ENCODE results near the gene TCF7L2. TPM values are rescaled to one million over a fixed set of nuclear protein-coding genes. Genes with fewer than 3 reads are reported as not detected.
A peak's percentile ranks its signal among the peaks of the same experiment; 100 is the strongest.

Gene TCF7L2
- polyA plus RNA-seq, 3 donors: 2.1 to 23.5 (median 6.1) TPM

DNA sequence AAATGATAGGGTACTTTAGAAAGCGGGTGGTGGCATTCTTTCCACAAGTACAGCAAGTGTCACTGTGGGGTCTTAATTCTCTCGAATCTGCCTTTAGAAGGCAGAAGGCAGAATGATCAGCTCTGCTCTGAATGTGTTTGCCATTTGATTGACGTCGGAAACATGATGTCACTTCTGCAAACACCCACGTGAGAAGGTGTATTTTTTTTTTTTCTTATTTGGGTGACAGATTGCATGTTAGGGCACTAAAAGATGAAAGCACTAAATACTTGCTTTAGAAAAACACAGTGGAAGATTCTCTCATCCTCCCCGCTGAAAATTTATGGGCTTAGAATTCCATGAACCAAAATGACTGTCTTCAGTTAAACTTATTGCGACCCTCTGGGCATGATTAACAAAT is 150.2 kb downstream of the TCF7L2 start:
- DNase-seq: no peak
- 100% methylated on average over 4 of the region's 7 CpGs for WGBS (ENCODE audit: insufficient coverage)
- H3K4me2 ChIP-seq (replicated peaks; ENCODE audit: extremely low read depth, low read length, poor library complexity, severe bottlenecking): no peak overlapping the region
- H4K20me1 ChIP-seq (ENCODE audit: insufficient read depth, low read length): peaks cover 97% of the 10 kb centered on the region
- intact Hi-C loops (cut with micrococcal nuclease): no loop called here
- H3K27me3 ChIP-seq (ENCODE audit: control insufficient read depth in 2 of 2, insufficient read depth in 2 of 2, low read length in 2 of 2): peaks cover 6 to 27% of the 10 kb centered on the region in 2 donors
- no peak for TF ChIP-seq CTCF (IDR thresholded peaks at IDR 0.05)
- peaks cover 3 to 9% of the 10 kb centered on the region in 2 donors for H3K36me3 ChIP-seq (replicated peaks in 1 of 2; ENCODE audit: control insufficient read depth in 1 of 2, insufficient read depth in 2 of 2, low read length in 2 of 2)
- H3K27ac ChIP-seq (ENCODE audit: low read depth in 1 of 2, low read length in 2 of 2): no peak overlapping the region
- H3K4me3 ChIP-seq (replicated peaks in 1 of 3; ENCODE audit: low read depth in 2 of 3, low read length in 3 of 3): no peak overlapping the region
- H3K9ac ChIP-seq (ENCODE audit: insufficient read depth, low read length, poor library complexity, severe bottlenecking): no peak overlapping the region
- H3K27ac Mint-ChIP-seq: peak overlapping the region in 2 of 7 donors; percentile 54 to 83
- H3K4me1 ChIP-seq (ENCODE audit: control insufficient read depth in 1 of 2, insufficient read depth in 2 of 2, low read length in 2 of 2): peaks cover 27 to 47% of the 10 kb centered on the region in 2 donors
- H3K79me2 ChIP-seq (ENCODE audit: insufficient read depth, low read length): no peaks in the 10 kb centered on the region
- H3K9me3 Mint-ChIP-seq: peaks cover 0 to 7% (median 0%) of the 10 kb centered on the region in 7 donors
- peaks cover 49 to 65% of the 10 kb centered on the region in 2 donors for H3K36me3 Mint-ChIP-seq
- H3K9me3 ChIP-seq (replicated peaks in 1 of 2; ENCODE audit: control insufficient read depth in 1 of 2, insufficient read depth in 1 of 2, low read length in 2 of 2): no peaks in the 10 kb centered on the region
- no peak overlapping the region for H2AFZ ChIP-seq (ENCODE audit: insufficient read depth, low read depth, low read length, poor library complexity, severe bottlenecking)
- H3K4me1 Mint-ChIP-seq: peaks cover 52% of the 10 kb centered on the region
- H3K27me3 Mint-ChIP-seq (ENCODE audit: low read depth in 3 of 3): peaks cover 34 to 52% (median 47%) of the 10 kb centered on the region in 3 donors
- peak overlapping the region in 1 of 2 donors; percentile 79 for H3K4me3 Mint-ChIP-seq

DNA sequence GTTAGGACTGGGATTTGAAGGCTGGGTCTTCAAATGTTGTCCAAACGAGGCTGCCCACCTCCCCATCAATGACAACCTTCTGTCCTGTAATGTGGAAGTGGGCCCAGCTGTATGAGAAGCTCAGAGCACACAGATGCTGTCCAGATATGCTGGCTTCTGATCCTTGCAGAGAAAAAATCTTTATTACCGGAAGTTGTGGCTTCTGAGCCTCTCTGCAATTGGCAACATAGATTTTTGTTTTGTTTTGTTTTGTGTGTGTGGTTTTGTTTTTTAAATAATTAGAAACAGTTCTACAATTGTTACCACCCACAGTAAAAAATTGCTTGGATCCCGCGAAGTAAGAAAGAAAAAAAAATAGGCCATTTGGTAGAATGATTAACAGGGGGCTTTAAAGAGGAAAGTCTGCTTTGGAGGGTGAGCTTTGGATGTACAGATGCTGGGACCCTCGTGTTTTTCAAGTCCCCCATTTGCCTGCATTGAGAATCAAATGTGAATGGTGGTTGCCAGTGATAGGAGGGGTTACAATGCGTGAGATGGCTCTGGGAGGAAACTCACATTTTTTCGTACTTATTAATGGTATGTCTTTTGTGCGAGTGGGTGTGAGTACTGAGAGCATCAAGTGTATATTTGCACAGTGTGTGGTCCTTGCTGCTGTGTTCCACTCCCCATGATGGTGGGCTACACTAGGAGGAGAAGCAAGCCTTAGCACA is 153.2 kb downstream of the TCF7L2 start:
- 95% methylated on average over 4 of the region's 8 CpGs for WGBS (ENCODE audit: insufficient coverage)
- Histone ChIP-seq H3K36me3 (replicated peaks in 1 of 2; ENCODE audit: control insufficient read depth in 1 of 2, insufficient read depth in 2 of 2, low read length in 2 of 2) (peaks cover 3 to 9% of the 10 kb centered on the region in 2 donors), H3K4me3 (replicated peaks in 1 of 3; ENCODE audit: low read depth in 2 of 3, low read length in 3 of 3) (no peak overlapping the region), H3K4me1 (ENCODE audit: control insufficient read depth in 1 of 2, insufficient read depth in 2 of 2, low read length in 2 of 2) (peaks cover 17 to 23% of the 10 kb centered on the region in 2 donors), H2AFZ (ENCODE audit: insufficient read depth, low read depth, low read length, poor library complexity, severe bottlenecking) (no peak overlapping the region), H3K27me3 (ENCODE audit: control insufficient read depth in 2 of 2, insufficient read depth in 2 of 2, low read length in 2 of 2) (peaks cover 6% of the 10 kb centered on the region in 2 donors), H3K4me2 (replicated peaks; ENCODE audit: extremely low read depth, low read length, poor library complexity, severe bottlenecking) (no peak overlapping the region), H3K9me3 (replicated peaks in 1 of 2; ENCODE audit: control insufficient read depth in 1 of 2, insufficient read depth in 1 of 2, low read length in 2 of 2) (no peaks in the 10 kb centered on the region), H3K79me2 (ENCODE audit: insufficient read depth, low read length) (no peaks in the 10 kb centered on the region), H3K27ac (ENCODE audit: low read depth in 1 of 2, low read length in 2 of 2) (no peak overlapping the region), H4K20me1 (ENCODE audit: insufficient read depth, low read length) (peaks cover 97% of the 10 kb centered on the region), H3K9ac (ENCODE audit: insufficient read depth, low read length, poor library complexity, severe bottlenecking) (no peak overlapping the region)
- no peak overlapping the region for H3K27ac Mint-ChIP-seq
- no peak for TF ChIP-seq CTCF (IDR thresholded peaks at IDR 0.05)
- peak overlapping the region in 1 of 2 donors; percentile 54 for H3K4me3 Mint-ChIP-seq
- peaks cover 32% of the 10 kb centered on the region for H3K4me1 Mint-ChIP-seq
- H3K36me3 Mint-ChIP-seq: peaks cover 35 to 46% of the 10 kb centered on the region in 2 donors
- peaks cover 0 to 7% (median 0%) of the 10 kb centered on the region in 7 donors for H3K9me3 Mint-ChIP-seq
- peaks cover 13 to 29% (median 20%) of the 10 kb centered on the region in 3 donors for H3K27me3 Mint-ChIP-seq (ENCODE audit: low read depth in 3 of 3)
- intact Hi-C loops (cut with micrococcal nuclease): no loop called here
- DNase-seq: no peak
